Activated CD8-positive, alpha-beta T cell treated with anti-CD3 and anti-CD28 coated beads for 36 hours (primary cell): ENCODE measurements around the gene CLIC5. TPM values are rescaled to one million over a fixed set of nuclear protein-coding genes. Genes with fewer than 3 reads are reported as not detected.

ENCODE experiments used
- ATAC-seq: fragments of 200-7000 bp; cut with Tn5 transposase; one replicate; pipeline ENCODE4 v1.10.0; 2021; ENCODE audit warnings: mild to moderate bottlenecking, moderate library complexity
- CTCF ChIA-PET: fragments of 350-600 bp; sonication (Branson Sonifier 250); formaldehyde crosslinking; loops from one replicate; lab custom pipeline; 2021; ENCODE audit warnings: antibody characterized with exemption; lab: Charles Lee
- POLR2A ChIA-PET: fragments of 350-600 bp; sonication (Branson Sonifier 250); formaldehyde crosslinking; loops from one replicate; lab custom pipeline; 2021; ENCODE audit warnings: antibody characterized with exemption; lab: Charles Lee
- DNase-seq: peaks from one replicate; pipeline ENCODE4 v3.0.0-alpha.2; 2020
- H3K27ac Mint-ChIP-seq: one replicate; pipeline ENCODE4 v1.8.0; 2021; ENCODE audit warnings: mild to moderate bottlenecking, mixed read lengths
- H3K27me3 Mint-ChIP-seq: one replicate; pipeline ENCODE4 v1.8.0; 2021; ENCODE audit warnings: mixed read lengths
- H3K36me3 Mint-ChIP-seq: one replicate; pipeline ENCODE4 v1.8.0; 2021; ENCODE audit warnings: low read depth, mixed read lengths
- H3K4me1 Mint-ChIP-seq: one replicate; pipeline ENCODE4 v1.8.0; 2021; ENCODE audit warnings: low read depth, mixed read lengths
- H3K4me3 Mint-ChIP-seq: one replicate; pipeline ENCODE4 v1.8.0; 2021; ENCODE audit warnings: mild to moderate bottlenecking, moderate library complexity, mixed read lengths
- H3K9me3 Mint-ChIP-seq: one replicate; pipeline ENCODE4 v1.8.0; 2021; ENCODE audit warnings: mixed read lengths
- intact Hi-C: fragments of 100-400 bp; cut with micrococcal nuclease; formaldehyde crosslinking; loops from one replicate; pipeline ENCODE4 v1.10.0; 2022
- total RNA-seq, 2 experiments: library from RNA; stranded (reverse); gene quantifications; one replicate each; pipeline ENCODE4 v1.2.3, GENCODE V29; 2021
- TF ChIP-seq, protein P1 (sequence below): fragments of 200-600 bp; IDR thresholded peaks from one replicate; pipeline ENCODE4 v1.8.0; 2022; ENCODE audit warnings: antibody characterized with exemption, mild to moderate bottlenecking

CLIC5 gene
- total RNA-seq, 2 experiments from 2014 or later = 1.1 TPM

DNA sequence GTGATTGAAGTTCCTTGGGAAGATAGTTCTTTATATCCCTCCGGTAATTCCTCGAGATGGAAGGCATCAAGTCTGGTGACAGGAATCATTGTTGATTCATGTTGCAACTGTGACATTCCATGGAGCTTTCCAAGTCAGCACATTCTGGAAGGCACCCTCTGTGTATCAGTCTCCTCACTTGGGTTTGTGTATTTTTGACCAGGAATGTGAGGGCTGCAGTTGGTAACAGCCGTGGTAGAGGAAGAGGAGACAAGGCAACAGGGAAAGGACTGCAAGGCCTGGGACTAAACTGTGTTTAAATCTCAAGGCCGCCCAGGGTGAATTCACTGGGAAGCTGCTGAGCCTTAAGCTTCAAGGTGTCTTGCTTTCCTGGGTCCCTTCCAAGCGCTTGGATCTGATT lies 99.0 kb downstream of the CLIC5 start:
- ATAC-seq (no peak), DNase-seq (no peak)
- H3K27ac Mint-ChIP-seq = no peak overlapping the region
- H3K27me3 Mint-ChIP-seq = no peaks in the 10 kb centered on the region
- CTCF ChIA-PET = interaction anchor here (1.8 to 2.3 kb wide), 2 partner anchors 1261 to 1441 kb away, joined by 4 to 5 read pairs; no protein-coding TSS in a partner anchor
- peaks cover 16% of the 10 kb centered on the region for H3K4me1 Mint-ChIP-seq
- H3K9me3 Mint-ChIP-seq = no peaks in the 10 kb centered on the region
- POLR2A ChIA-PET = interaction anchor here (0.7 kb wide), 1 partner anchor 66 kb away, joined by 3 read pairs; no protein-coding TSS in a partner anchor
- TF ChIP-seq, protein P1, sequence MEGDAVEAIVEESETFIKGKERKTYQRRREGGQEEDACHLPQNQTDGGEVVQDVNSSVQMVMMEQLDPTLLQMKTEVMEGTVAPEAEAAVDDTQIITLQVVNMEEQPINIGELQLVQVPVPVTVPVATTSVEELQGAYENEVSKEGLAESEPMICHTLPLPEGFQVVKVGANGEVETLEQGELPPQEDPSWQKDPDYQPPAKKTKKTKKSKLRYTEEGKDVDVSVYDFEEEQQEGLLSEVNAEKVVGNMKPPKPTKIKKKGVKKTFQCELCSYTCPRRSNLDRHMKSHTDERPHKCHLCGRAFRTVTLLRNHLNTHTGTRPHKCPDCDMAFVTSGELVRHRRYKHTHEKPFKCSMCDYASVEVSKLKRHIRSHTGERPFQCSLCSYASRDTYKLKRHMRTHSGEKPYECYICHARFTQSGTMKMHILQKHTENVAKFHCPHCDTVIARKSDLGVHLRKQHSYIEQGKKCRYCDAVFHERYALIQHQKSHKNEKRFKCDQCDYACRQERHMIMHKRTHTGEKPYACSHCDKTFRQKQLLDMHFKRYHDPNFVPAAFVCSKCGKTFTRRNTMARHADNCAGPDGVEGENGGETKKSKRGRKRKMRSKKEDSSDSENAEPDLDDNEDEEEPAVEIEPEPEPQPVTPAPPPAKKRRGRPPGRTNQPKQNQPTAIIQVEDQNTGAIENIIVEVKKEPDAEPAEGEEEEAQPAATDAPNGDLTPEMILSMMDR = no peak
- peaks cover 3% of the 10 kb centered on the region for H3K36me3 Mint-ChIP-seq
- intact Hi-C loops = no loop called here
- no peak overlapping the region for H3K4me3 Mint-ChIP-seq

DNA sequence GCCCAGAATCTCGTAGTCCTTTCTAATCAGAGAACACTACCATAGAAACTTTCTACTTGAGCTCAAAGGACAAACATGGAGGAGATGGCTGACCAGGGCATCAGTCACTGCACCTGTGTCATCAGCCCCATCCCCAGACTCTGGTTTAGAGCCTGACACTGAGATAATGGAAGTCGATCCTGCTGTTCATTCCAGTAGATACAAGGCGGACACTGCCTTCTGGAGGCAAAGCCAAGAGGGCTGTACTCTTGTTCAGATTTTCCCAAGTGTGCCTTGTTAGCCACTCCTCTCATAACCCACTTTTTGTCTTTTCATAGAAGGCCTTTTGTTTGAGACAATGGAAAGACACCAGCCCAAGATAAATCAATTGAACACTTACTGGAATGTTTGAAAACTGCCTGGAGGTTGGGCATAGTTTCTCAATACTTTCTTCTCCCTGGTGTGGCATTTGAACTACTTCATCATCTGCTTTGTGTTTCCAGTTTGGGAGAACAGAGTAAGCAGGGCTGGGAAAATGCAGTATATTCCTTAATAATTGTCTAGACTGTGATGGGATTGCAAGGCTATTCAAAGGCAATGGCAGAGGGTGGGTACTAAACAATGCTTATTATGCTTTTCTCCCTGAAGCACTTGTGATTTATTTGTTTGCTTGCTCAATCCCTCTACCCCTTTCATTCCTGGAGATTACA lies 99.7 kb downstream of the CLIC5 start:
- no peak overlapping the region for H3K4me3 Mint-ChIP-seq
- no peak for ATAC-seq
- no peaks in the 10 kb centered on the region for H3K9me3 Mint-ChIP-seq
- ChIA-PET POLR2A (interaction anchor here (0.7 kb wide), 1 partner anchor 104 kb away, joined by 3 read pairs; no protein-coding TSS in a partner anchor), CTCF (interaction anchor here (2.5 kb wide), 1 partner anchor 15 kb away, joined by 9 read pairs; no protein-coding TSS in a partner anchor)
- no peaks in the 10 kb centered on the region for H3K27me3 Mint-ChIP-seq
- H3K27ac Mint-ChIP-seq = no peak overlapping the region
- peaks cover 9% of the 10 kb centered on the region for H3K4me1 Mint-ChIP-seq
- DNase-seq = no peak
- TF ChIP-seq, protein P1 = no peak
- H3K36me3 Mint-ChIP-seq = peaks cover 4% of the 10 kb centered on the region
- intact Hi-C loops = no loop called here

DNA sequence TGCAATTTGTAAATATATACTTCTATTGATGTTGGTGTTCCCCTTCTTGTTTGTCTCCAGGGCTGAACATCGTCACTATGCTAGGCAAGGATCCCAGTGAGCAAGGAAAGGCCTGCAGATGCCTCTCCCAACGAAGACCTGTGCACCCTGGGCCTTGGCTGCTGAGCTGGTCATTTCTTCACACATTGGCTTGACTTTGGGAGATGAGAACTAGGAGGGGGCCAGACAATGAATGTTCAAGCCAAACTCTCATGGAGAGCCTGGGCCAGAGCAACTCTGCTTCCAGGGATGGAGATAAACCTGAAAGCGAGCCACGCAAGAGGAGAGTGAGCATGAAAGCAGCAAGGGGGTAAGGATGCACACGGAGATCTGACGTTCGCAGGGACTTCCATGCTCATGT lies 104.0 kb downstream of the CLIC5 start:
- Mint-ChIP-seq H3K27me3 (peaks cover 4% of the 10 kb centered on the region), H3K9me3 (no peaks in the 10 kb centered on the region), H3K27ac (no peak overlapping the region), H3K36me3 (peaks cover 4% of the 10 kb centered on the region), H3K4me3 (no peak overlapping the region), H3K4me1 (no peaks in the 10 kb centered on the region)
- POLR2A ChIA-PET = no interaction called here
- TF ChIP-seq, protein P1 = no peak
- intact Hi-C loops = no loop called here
- no peak for DNase-seq
- CTCF ChIA-PET = no interaction called here
- no peak for ATAC-seq

DNA sequence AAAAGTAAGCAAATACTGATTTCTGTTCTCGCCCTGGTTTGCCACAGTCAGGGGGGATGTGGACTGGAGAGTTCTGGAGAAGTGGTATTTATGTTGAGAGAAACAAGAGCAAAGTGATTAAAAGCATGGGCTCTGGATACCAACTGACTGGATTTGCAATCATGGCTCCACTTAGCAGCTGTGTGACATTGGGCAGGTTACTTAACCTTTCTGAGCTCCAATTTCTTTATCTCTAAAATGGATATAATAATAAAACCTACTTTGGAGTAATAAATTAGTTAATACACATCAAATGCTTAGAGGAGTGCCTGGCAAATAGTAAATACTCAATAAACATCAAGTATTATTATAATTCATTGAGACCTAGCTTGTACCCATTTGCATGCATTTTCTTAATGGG lies 111.7 kb downstream of the CLIC5 start:
- H3K27ac Mint-ChIP-seq = no peak overlapping the region
- ChIA-PET POLR2A (interaction anchor here (0.8 kb wide), 1 partner anchor 24 kb away, joined by 3 read pairs; no protein-coding TSS in a partner anchor), CTCF (interaction anchor here (1.2 to 1.3 kb wide), 2 partner anchors 19 to 26 kb away, joined by 3 read pairs; no protein-coding TSS in a partner anchor)

DNA sequence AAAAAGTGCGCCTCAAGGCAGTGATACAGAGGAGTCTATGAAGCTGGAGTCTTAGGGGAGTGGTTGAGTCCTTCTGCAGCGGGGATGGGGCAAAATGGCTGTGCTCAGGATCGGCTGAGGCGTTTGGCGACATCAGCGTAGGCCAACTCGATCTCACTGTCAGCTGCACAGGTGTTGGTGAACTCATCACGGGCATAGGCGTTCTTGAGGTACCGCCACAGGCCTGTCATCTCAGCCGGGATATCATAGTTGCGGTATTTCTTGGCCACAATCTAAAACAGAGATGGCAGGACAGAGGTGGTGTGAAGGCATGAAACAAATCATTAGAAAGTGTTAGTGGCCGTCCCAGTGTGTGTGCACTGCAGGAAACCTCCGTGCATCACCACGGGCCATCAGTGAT lies 112.7 kb downstream of the CLIC5 start:
- Mint-ChIP-seq H3K9me3 (peaks cover 2% of the 10 kb centered on the region), H3K4me3 (no peak overlapping the region), H3K27ac (no peak overlapping the region), H3K27me3 (peaks cover 7% of the 10 kb centered on the region), H3K4me1 (no peaks in the 10 kb centered on the region), H3K36me3 (no peaks in the 10 kb centered on the region)
- TF ChIP-seq, protein P1 = no peak
- DNase-seq (no peak), ATAC-seq (no peak)
- CTCF ChIA-PET = no interaction called here
- intact Hi-C loops = no loop called here
- POLR2A ChIA-PET = no interaction called here

More for the DNA sequence above, 111.7 kb downstream of the CLIC5 start:
- peaks cover 2% of the 10 kb centered on the region for H3K9me3 Mint-ChIP-seq
- H3K36me3 Mint-ChIP-seq = no peaks in the 10 kb centered on the region
- DNase-seq (no peak), ATAC-seq (no peak)
- TF ChIP-seq, protein P1 = no peak
- intact Hi-C loops = no loop called here
- H3K4me3 Mint-ChIP-seq = no peak overlapping the region
- peaks cover 7% of the 10 kb centered on the region for H3K27me3 Mint-ChIP-seq
- no peaks in the 10 kb centered on the region for H3K4me1 Mint-ChIP-seq
